Measurements from ENCODE around the gene RXFP4.

RXFP4 gene

GRCh38 chr1:155989242-155990004 is 48.0 kb downstream of the RXFP4 start:
- H3K4me1 Mint-ChIP-seq = peaks cover 22% of the 10 kb centered on the region
- ATAC-seq (peak; percentile 87), DNase-seq (ENCODE audit: low spot score in 2 of 2) (peak; percentile 73 to 92)
- H3K36me3 Mint-ChIP-seq = no peaks in the 10 kb centered on the region
- peak overlapping the region; percentile 52 for H3K27ac Mint-ChIP-seq
- no peak overlapping the region for H3K4me3 Mint-ChIP-seq
- no peaks in the 10 kb centered on the region for H3K9me3 Mint-ChIP-seq

DNA sequence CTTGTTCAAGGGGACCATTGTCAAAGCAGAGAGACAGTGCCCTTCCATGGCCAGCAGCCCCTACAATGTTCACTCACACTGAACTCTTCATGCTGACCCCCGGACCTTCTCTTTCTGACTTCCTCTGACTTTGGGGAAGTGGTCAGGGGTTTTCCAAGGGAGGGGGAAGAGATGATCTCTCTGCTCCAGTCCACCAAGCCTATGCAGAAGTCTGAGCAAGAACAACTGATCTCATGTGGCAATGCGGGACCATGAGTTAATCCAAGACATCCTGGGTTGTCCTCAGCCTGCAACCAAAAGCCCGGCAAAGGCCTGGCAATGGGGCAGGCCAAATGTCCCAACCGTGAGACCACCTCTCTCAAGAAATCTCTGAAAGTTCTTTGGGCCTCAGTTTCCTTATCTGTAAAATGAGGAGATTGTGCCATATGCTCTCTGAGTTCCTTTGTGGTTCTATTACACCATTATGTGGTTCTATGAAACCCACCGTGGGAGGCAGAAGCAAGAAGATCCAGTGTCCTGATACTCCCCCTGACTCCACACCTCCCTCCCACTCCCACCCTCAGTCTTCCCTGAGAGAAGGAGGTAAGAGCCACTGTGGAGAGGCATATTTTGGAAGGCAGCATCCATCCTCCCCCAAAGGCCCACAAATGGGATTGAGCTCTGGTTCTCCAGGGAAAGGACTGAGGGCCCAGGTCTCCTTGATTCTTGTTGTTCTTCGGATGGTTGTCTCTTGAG is 48.7 kb downstream of the RXFP4 start:
- Mint-ChIP-seq H3K4me1 (peaks cover 22% of the 10 kb centered on the region), H3K9me3 (no peaks in the 10 kb centered on the region), H3K27ac (peak overlapping the region; percentile 29), H3K36me3 (no peaks in the 10 kb centered on the region), H3K4me3 (no peak overlapping the region)
- DNase-seq (ENCODE audit: low spot score in 2 of 2) (peak in 1 of 2 donors; percentile 56), ATAC-seq (no peak)

Measured in stimulated activated effector memory CD8-positive, alpha-beta T cell treated with anti-CD3 and anti-CD28 coated beads, Interleukin-12 subunit alpha, Interleukin-12 subunit beta, amount 100 ng/mL, for 72 hours (primary cell).